ENCODE results near the gene SPATS2L.
"Not testable (repeated sequence)": the region's sequence is repeated elsewhere in the genome, so short reads cannot be mapped to it uniquely, and the experiment has no call there.

The SPATS2L gene

GRCh38 chr2:200320344-200320743 lies 13.9 kb downstream of the SPATS2L start:
- DNase-seq (ENCODE audit: low read depth), result no peak

- DNase-seq (ENCODE audit: low read depth), result no peak
Measured at GRCh38 chr2:200320991-200321390, 14.5 kb downstream of the SPATS2L start.

- DNase-seq (ENCODE audit: low read depth), result no peak
Measured at GRCh38 chr2:200321780-200322534, 15.5 kb downstream of the SPATS2L start.

GRCh38 chr2:200322607-200323006 lies 16.1 kb downstream of the SPATS2L start:
- DNase-seq (ENCODE audit: low read depth), result no peak

- DNase-seq (ENCODE audit: low read depth), result no peak
Measured at GRCh38 chr2:200324362-200324761, 17.9 kb downstream of the SPATS2L start.

- no peak for DNase-seq (ENCODE audit: low read depth)
Measured at GRCh38 chr2:200329384-200329783, 22.9 kb downstream of the SPATS2L start.

GRCh38 chr2:200329798-200330197 lies 23.3 kb downstream of the SPATS2L start:
- no peak for DNase-seq (ENCODE audit: low read depth)

GRCh38 chr2:200330351-200331060 lies 24.0 kb downstream of the SPATS2L start:
- no peak for DNase-seq (ENCODE audit: low read depth)

- no peak for DNase-seq (ENCODE audit: low read depth)
Measured at GRCh38 chr2:200331061-200331400, 24.5 kb downstream of the SPATS2L start.

- no peak for DNase-seq (ENCODE audit: low read depth)
Measured at GRCh38 chr2:200335657-200336056, 29.2 kb downstream of the SPATS2L start.

- DNase-seq (ENCODE audit: low read depth), result no peak
Measured at GRCh38 chr2:200336980-200337615, 30.6 kb downstream of the SPATS2L start.

GRCh38 chr2:200337621-200338020 lies 31.1 kb downstream of the SPATS2L start:
- no peak for DNase-seq (ENCODE audit: low read depth)

GRCh38 chr2:200338692-200339091 lies 32.2 kb downstream of the SPATS2L start:
- DNase-seq (ENCODE audit: low read depth), result no peak

- DNase-seq (ENCODE audit: low read depth), result no peak
Measured at GRCh38 chr2:200340508-200341224, 34.2 kb downstream of the SPATS2L start.

- DNase-seq (ENCODE audit: low read depth), result no peak
Measured at GRCh38 chr2:200341376-200341775, 34.9 kb downstream of the SPATS2L start.

GRCh38 chr2:200342235-200342634 lies 35.7 kb downstream of the SPATS2L start:
- DNase-seq (ENCODE audit: low read depth), result no peak

- no peak for DNase-seq (ENCODE audit: low read depth)
Measured at GRCh38 chr2:200342654-200343053, 36.2 kb downstream of the SPATS2L start.

- DNase-seq (ENCODE audit: low read depth), result not testable (repeated sequence)
Measured at GRCh38 chr2:200344202-200344601, 37.7 kb downstream of the SPATS2L start.

- DNase-seq (ENCODE audit: low read depth), result no peak
Measured at GRCh38 chr2:200345975-200346374, 39.5 kb downstream of the SPATS2L start.

- no peak for DNase-seq (ENCODE audit: low read depth)
Measured at GRCh38 chr2:200347301-200347700, 40.8 kb downstream of the SPATS2L start.

- no peak for DNase-seq (ENCODE audit: low read depth)
Measured at GRCh38 chr2:200348897-200349563, 42.5 kb downstream of the SPATS2L start.

GRCh38 chr2:200349868-200350267 lies 43.4 kb downstream of the SPATS2L start:
- no peak for DNase-seq (ENCODE audit: low read depth)
